Measurements from ENCODE around the gene FKBP10. TPM values are rescaled to one million over a fixed set of nuclear protein-coding genes. Genes with fewer than 3 reads are reported as not detected.

The FKBP10 gene, protein sequence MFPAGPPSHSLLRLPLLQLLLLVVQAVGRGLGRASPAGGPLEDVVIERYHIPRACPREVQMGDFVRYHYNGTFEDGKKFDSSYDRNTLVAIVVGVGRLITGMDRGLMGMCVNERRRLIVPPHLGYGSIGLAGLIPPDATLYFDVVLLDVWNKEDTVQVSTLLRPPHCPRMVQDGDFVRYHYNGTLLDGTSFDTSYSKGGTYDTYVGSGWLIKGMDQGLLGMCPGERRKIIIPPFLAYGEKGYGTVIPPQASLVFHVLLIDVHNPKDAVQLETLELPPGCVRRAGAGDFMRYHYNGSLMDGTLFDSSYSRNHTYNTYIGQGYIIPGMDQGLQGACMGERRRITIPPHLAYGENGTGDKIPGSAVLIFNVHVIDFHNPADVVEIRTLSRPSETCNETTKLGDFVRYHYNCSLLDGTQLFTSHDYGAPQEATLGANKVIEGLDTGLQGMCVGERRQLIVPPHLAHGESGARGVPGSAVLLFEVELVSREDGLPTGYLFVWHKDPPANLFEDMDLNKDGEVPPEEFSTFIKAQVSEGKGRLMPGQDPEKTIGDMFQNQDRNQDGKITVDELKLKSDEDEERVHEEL
- total RNA-seq (1 to 10 TPM; 5.4 to 9.5 (median 6.8) TPM), polyA plus RNA-seq (1 to 10 TPM; 3.9 to 5.8 (median 4.7) TPM)
- long read RNA-seq, donor 1, partial matches to known transcripts, result 0 of 1 reads
- long read RNA-seq, donor 1, other reads (novel, unspliced or antisense), result 0 of 1 reads
- long read RNA-seq, donor 2, partial matches to known transcripts, result 1 of 2 reads
- long read RNA-seq, donor 2, other reads (novel, unspliced or antisense), result 1 of 2 reads

- Histone ChIP-seq H3K27ac (peak within 1 kb of the TSS; percentile 4), H3K27me3 (ENCODE audit: insufficient read depth in 3 of 3, low read length in 2 of 3) (no peaks in the 10 kb centered on the region), H3K9me3 (no peaks in the 10 kb centered on the region), H3K4me1 (no peaks in the 10 kb centered on the region), H3K4me3 (peak within 1 kb of the TSS; percentile 82), H3K36me3 (ENCODE audit: insufficient read depth in 1 of 2, low read depth in 1 of 2) (no peaks in the 10 kb centered on the region)
- no peak for TF ChIP-seq CTCF (IDR thresholded peaks at IDR 0.05)
- peak; percentile 29 to 78 (median 49) for ATAC-seq
- DNase-seq, result peak; percentile 74 to 80
- WGBS, 3 donors, result 2 to 4% (median 2%) methylated on average over 23 to 35 of the region's 35 CpGs
- intact Hi-C loops (cut with DNase I), result no loop called here
Observed at GRCh38 chr17:41812381-41813151, at the start of gene FKBP10. FKBP10 (plus strand) TSS chr17:41813004; CDS start chr17:41813035, 31 bp downstream.

- H3K27me3 ChIP-seq (ENCODE audit: insufficient read depth in 3 of 3, low read length in 2 of 3), result no peaks in the 10 kb centered on the region
Observed at GRCh38 chr17:41763327-41763726, 49.5 kb upstream of the FKBP10 start.

DNA sequence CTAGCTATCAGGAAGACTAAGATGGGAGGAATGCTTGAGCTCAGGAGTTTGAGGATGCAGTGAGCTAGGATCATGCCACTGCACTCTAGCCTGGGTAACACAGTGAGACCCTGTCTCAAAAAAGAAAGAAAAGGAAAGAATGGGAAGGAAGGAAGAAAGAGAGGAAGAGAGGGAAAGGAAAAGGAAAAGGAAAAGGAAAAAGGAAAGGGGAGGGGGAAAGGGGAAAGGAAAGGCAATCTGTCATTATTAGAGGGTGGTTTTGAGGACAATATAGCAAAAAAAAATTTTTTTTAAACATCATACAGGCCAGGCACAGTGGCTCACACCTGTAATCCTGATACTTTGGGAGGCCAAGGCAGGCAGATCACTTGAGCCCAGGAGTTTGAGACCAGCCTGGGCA, 46.7 kb upstream of the FKBP10 start:
- Histone ChIP-seq H3K27me3 (ENCODE audit: insufficient read depth in 3 of 3, low read length in 2 of 3) (no peaks in the 10 kb centered on the region), H3K4me3 (no peak overlapping the region), H3K4me1 (no peaks in the 10 kb centered on the region), H3K27ac (no peak overlapping the region), H3K9me3 (no peaks in the 10 kb centered on the region), H3K36me3 (ENCODE audit: insufficient read depth in 1 of 2, low read depth in 1 of 2) (peaks cover 0 to 99% of the 10 kb centered on the region in 2 donors)
- DNase-seq, result no peak
- no peak for ATAC-seq
- TF ChIP-seq CTCF (IDR thresholded peaks at IDR 0.05), result no peak
- intact Hi-C loops (cut with DNase I), result no loop called here

More at GRCh38 chr17:41763327-41763726, 49.5 kb upstream of the FKBP10 start:
- Histone ChIP-seq H3K4me3 (no peak overlapping the region), H3K4me1 (no peaks in the 10 kb centered on the region), H3K36me3 (ENCODE audit: insufficient read depth in 1 of 2, low read depth in 1 of 2) (peaks cover 0 to 98% of the 10 kb centered on the region in 2 donors), H3K27ac (no peak overlapping the region), H3K9me3 (no peaks in the 10 kb centered on the region)
- DNase-seq (no peak), ATAC-seq (no peak)
- TF ChIP-seq CTCF (IDR thresholded peaks at IDR 0.05), result no peak
- intact Hi-C loops (cut with DNase I), result no loop called here
- WGBS, 3 donors, result 91 to 97% (median 92%) methylated on average over 8 of the region's 8 CpGs

DNA sequence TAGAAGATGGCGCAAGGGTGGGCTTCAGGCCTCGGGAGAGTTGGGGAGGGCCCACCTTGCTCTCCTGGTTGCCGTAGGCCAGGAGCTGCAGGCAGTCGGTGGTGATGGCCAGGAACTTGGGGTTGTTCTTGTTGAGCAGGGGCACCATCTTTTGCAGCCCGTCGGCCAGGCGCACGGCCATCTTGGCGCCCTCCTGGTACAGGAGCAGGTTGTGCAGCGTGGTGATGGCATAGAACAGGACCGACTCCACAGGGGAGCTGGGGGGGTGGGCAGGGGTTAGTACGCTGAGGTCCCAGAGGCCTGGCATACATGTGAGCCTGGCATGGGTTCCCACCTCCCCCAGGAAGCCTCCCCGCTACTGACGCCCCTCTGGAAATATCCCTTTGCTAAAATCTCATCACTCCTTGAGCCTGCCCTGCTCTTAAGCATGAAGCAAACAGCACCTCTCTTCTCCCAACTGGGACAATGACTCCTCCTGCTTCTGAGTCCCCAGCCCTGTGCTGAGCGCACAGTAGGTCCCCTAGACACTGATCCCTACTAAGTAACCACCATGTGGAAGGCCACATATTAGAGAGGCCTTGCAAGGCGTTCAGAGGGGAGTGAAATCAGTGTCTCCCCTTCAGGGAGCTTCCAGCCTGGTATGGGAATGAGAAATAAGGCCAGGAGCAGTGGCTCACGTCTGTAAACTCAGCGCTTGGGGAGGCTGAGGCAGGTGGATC, 45.3 kb upstream of the FKBP10 start:
- no peaks in the 10 kb centered on the region for H3K27me3 ChIP-seq (ENCODE audit: insufficient read depth in 3 of 3, low read length in 2 of 3)
- H3K27ac ChIP-seq, result no peak overlapping the region
- H3K4me3 ChIP-seq, result no peak overlapping the region
- no peaks in the 10 kb centered on the region for H3K4me1 ChIP-seq
- no peak for TF ChIP-seq CTCF (IDR thresholded peaks at IDR 0.05)
- intact Hi-C loops (cut with DNase I), result no loop called here
- 88 to 95% (median 92%) methylated on average over 16 to 18 of the region's 18 CpGs for WGBS, 3 donors
- DNase-seq, result no peak
- ATAC-seq, result no peak
- no peaks in the 10 kb centered on the region for H3K9me3 ChIP-seq
- H3K36me3 ChIP-seq (ENCODE audit: insufficient read depth in 1 of 2, low read depth in 1 of 2), result peaks cover 0 to 93% of the 10 kb centered on the region in 2 donors

All from psoas muscle (tissue), 8 donors.